ENCODE data around the gene KPNA4. TPM values are rescaled to one million over a fixed set of nuclear protein-coding genes. Genes with fewer than 3 reads are reported as not detected.
"Not testable (repeated sequence)": the region's sequence is repeated elsewhere in the genome, so short reads cannot be mapped to it uniquely, and the experiment has no call there.

Gene KPNA4
- total and polyA plus RNA-seq, 12 donors, result 21.6 to 190 (median 134) TPM

DNA sequence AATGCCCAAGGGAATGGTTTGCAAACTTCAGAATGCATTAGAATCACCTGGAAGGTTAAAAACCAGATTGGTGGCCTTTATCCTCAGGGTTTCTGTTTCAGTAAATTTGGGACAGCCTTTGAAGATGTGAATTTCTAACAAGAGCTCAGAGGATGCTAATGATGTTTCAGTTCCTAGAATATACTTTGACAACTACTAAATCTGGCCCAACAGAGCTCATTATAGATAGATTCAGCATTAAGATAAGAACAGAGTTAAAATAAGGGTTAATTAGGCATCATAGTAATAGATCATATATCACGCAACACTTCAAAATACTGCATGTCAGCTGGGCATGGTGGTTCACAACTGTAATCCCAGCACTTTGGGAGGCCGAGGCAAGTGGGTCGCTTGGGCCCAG lies 9.3 kb upstream of the KPNA4 start:
- WGBS, 2 donors, result 96 to 97% methylated on average over 3 of the region's 3 CpGs
- intact Hi-C loops (cut with DNase I), result loop anchor here in 1 of 10 donors (10.0 kb wide), 1 partner anchor 370 kb away; no protein-coding TSS in a partner anchor
- Histone ChIP-seq H3K4me1 (peaks cover 0 to 9% (median 0%) of the 10 kb centered on the region in 9 donors), H3K9me3 (no peaks in the 10 kb centered on the region), H3K4me3 (no peak overlapping the region), H3K27me3 (no peaks in the 10 kb centered on the region), H3K36me3 (no peaks in the 10 kb centered on the region), H3K27ac (no peak overlapping the region)
- DNase-seq, result no peak
- TF ChIP-seq, protein P1, sequence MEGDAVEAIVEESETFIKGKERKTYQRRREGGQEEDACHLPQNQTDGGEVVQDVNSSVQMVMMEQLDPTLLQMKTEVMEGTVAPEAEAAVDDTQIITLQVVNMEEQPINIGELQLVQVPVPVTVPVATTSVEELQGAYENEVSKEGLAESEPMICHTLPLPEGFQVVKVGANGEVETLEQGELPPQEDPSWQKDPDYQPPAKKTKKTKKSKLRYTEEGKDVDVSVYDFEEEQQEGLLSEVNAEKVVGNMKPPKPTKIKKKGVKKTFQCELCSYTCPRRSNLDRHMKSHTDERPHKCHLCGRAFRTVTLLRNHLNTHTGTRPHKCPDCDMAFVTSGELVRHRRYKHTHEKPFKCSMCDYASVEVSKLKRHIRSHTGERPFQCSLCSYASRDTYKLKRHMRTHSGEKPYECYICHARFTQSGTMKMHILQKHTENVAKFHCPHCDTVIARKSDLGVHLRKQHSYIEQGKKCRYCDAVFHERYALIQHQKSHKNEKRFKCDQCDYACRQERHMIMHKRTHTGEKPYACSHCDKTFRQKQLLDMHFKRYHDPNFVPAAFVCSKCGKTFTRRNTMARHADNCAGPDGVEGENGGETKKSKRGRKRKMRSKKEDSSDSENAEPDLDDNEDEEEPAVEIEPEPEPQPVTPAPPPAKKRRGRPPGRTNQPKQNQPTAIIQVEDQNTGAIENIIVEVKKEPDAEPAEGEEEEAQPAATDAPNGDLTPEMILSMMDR (IDR thresholded peaks at IDR 0.05), result no peak
- ATAC-seq, result no peak

DNA sequence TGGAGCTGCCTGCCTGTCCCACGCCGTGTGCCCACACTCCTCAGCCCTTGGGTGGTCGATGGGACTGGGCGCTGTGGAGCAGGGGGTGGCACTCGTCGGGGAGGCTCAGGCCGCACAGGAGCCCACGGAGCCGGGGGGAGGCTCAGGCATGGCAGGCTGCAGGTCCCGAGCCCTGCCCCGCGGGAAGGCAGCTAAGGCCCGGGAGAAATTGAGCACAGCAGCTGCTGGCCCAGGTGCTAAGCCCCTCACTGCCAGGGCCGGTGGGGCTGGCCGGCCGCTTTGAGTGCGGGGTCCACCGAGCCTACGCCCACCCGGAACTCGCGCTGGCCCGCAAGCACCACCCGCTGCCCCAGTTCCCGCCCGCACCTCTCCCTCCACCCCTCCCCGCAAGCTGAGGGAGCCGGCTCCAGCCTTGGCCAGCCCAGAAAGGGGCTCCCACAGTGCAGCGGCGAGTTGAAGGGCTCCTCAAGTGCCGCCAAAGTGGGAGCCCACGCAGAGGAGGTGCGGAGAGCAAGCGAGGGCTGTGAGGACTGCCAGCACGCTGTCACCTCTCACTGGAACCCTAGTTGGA lies 8.7 kb upstream of the KPNA4 start:
- not testable (repeated sequence) for H3K27ac ChIP-seq, H3K9me3 ChIP-seq, H3K4me3 ChIP-seq, H3K36me3 ChIP-seq, H3K27me3 ChIP-seq, ATAC-seq, DNase-seq
- intact Hi-C loops (cut with DNase I), result loop anchor here in 1 of 10 donors (10.0 kb wide), 1 partner anchor 371 kb away; no protein-coding TSS in a partner anchor
- WGBS, 2 donors, result 98% methylated on average over 33 to 35 of the region's 35 CpGs
- H3K4me1 ChIP-seq, result peaks cover 0 to 11% (median 0%) of the 10 kb centered on the region in 9 donors

DNA sequence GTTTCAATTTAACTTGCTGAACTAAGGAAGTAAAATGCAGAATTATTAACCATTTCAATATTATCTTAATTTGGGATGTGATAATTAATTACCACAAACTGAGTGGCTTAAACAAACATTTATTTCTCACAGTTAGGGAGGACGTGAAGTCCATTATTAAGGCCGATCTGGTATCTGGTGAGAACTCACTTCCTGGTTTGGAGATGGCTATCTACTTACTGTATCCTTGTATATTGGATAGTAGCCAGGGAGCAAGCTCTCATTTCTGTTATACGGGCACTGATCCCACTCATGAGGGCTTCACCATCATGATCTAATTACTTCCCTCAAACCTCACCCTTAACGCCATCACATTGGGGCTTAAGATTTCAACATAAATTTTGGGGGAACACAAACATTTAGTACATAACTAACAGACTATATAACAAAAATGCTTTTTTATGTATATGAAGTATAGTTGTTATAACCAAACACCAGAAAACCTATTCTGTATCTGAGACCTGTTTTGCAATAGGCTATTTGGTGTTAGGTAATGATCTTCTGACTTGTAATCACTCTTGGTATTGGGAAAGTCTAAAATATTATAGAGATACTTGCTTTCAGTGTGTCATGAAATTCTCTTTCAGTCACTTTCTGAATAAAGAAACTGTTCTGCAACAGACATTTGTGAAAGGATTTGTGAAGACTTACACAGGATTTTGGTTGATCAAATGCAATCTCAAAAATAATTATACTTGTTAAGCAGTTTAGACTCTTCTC lies 4.7 kb upstream of the KPNA4 start:
- Histone ChIP-seq H3K9me3 (no peaks in the 10 kb centered on the region), H3K4me1 (peaks cover 0 to 23% (median 11%) of the 10 kb centered on the region in 9 donors), H3K4me3 (no peak overlapping the region), H3K36me3 (peaks cover 0 to 12% (median 0%) of the 10 kb centered on the region in 9 donors), H3K27ac (no peak overlapping the region), H3K27me3 (no peaks in the 10 kb centered on the region)
- intact Hi-C loops (cut with DNase I), result loop anchor here in 5 of 10 donors (5.0 to 10.0 kb wide), 3 partner anchors 185 to 375 kb away; partner anchors contain the start of gene PPM1L (in 5 of the 5)
- DNase-seq (no peak), ATAC-seq (no peak)
- 71 to 72% methylated on average over 4 of the region's 4 CpGs for WGBS, 2 donors
- TF ChIP-seq, protein P1 (IDR thresholded peaks at IDR 0.05), result no peak

DNA sequence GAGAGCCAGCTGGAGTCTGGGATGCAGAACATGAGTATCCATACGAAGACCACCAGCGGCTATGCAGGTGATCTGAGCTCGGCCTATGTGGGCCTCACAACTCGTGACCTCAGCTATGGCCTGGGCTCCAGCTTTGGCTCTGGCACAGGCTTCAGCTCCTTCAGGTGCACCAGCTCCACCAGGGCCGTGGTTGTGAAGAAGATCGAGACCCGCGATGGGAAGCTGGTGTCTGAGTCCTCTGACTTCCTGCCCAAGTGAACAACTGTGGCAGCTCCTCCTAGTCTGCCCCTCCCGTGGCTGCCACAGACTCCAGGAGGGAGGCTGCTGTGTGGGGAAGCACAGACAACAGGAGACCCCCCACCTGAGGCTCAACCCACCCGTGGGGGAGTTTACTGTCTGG lies 3.6 kb upstream of the KPNA4 start:
- H3K9me3 ChIP-seq, result no peaks in the 10 kb centered on the region
- H3K27ac ChIP-seq, result no peak overlapping the region
- intact Hi-C loops (cut with DNase I), result loop anchor here in 5 of 10 donors (5.0 to 10.0 kb wide), 2 partner anchors 186 to 188 kb away; partner anchors contain the start of gene PPM1L (in 5 of the 5)
- 93 to 94% methylated on average over 10 of the region's 10 CpGs for WGBS, 2 donors
- H3K4me1 ChIP-seq, result peaks cover 0 to 26% (median 15%) of the 10 kb centered on the region in 9 donors
- ATAC-seq (no peak), DNase-seq (no peak)
- H3K36me3 ChIP-seq, result peaks cover 0 to 12% (median 0%) of the 10 kb centered on the region in 9 donors
- no peaks in the 10 kb centered on the region for H3K27me3 ChIP-seq
- H3K4me3 ChIP-seq, result no peak overlapping the region
- TF ChIP-seq, protein P1 (IDR thresholded peaks at IDR 0.05), result no peak

Data from heart right ventricle (tissue), 16 donors.